ENCODE results near the gene SLC51B. TPM values are rescaled to one million over a fixed set of nuclear protein-coding genes. Genes with fewer than 3 reads are reported as not detected.
A peak's percentile ranks its signal among the peaks of the same experiment; 100 is the strongest.

Gene SLC51B
- total RNA-seq, 6 experiments from 2014 or later = 0.32 to 10.1 (median 2.7) TPM

DNA sequence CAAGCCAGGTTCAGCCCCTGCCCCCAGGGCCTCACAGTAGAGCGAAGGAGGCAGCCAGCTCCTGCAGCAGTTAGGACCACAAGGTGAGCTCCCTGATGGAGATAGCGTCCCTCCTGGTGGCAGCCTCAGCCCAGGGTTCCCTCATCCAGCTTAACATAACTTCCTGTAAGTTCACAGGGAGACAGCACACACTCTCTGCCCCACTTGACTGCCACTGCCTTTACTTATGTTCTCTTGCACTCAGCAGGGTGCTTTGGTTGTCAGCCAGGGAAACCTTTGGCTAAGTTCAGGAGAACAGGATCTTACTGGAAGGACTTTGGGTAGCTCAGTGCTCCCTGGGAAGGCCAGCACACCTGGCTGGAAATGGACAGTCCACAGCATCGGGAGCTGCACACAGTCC is 42.2 kb downstream of the SLC51B start:
- ATAC-seq = peak; percentile 2 to 35 (median 7)
- Histone ChIP-seq H3K36me3 (no peaks in the 10 kb centered on the region), H3K27me3 (no peaks in the 10 kb centered on the region), H3K27ac (peak overlapping the region; percentile 86 to 99 (median 97)), H3K4me1 (peaks cover 0 to 68% (median 16%) of the 10 kb centered on the region in 4 donors), H3K4me3 (no peak overlapping the region), H3K9me3 (no peaks in the 10 kb centered on the region)
- intact Hi-C loops (cut with DNase I) = no loop called here
- no peak for TF ChIP-seq POLR2A (IDR thresholded peaks at IDR 0.05)
- TF ChIP-seq, protein P1, sequence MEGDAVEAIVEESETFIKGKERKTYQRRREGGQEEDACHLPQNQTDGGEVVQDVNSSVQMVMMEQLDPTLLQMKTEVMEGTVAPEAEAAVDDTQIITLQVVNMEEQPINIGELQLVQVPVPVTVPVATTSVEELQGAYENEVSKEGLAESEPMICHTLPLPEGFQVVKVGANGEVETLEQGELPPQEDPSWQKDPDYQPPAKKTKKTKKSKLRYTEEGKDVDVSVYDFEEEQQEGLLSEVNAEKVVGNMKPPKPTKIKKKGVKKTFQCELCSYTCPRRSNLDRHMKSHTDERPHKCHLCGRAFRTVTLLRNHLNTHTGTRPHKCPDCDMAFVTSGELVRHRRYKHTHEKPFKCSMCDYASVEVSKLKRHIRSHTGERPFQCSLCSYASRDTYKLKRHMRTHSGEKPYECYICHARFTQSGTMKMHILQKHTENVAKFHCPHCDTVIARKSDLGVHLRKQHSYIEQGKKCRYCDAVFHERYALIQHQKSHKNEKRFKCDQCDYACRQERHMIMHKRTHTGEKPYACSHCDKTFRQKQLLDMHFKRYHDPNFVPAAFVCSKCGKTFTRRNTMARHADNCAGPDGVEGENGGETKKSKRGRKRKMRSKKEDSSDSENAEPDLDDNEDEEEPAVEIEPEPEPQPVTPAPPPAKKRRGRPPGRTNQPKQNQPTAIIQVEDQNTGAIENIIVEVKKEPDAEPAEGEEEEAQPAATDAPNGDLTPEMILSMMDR (IDR thresholded peaks at IDR 0.05) = no peak
- WGBS (ENCODE audit: insufficient coverage, low coverage, low lambda C conversion rate, missing lambda C conversion rate) = 60% methylated on average over 1 of the region's 3 CpGs
- DNase-seq = peak in 2 of 3 donors; percentile 70 to 74

DNA sequence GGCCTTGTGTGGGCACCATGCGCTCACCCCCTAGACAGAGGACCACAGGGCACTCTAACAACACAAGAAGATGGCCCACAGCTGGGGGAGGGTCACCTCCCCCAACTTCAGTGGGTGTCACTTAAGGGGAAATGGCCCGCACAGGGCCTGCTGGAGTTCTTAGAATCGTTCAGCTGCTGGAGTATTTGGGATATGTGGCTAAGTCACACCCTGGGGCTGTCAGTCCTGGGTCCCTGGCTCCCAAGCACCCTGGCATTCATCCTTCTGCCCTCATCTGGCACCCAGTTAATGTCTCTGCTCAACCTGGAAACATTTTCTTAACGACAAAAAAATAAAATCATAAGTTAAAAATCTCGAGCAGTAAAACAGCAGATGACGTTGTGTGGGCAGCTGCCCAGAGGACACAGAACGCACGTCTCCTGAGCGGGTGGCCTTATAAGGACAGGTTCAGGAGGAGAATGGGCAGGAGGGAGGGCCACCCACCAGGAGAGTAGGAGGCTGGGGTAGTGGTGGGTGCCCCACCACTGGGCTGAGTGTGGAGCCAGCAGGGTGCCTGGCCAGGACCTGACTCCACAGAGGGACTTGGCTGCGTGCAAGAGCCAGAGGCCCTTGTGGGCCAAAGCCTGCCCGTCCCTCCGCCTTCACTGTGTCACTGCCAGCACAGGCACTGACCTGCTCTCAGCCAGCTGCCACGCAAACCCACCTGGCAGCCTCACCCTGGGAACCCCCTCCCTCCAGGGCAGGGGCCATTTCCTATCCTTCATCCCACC is 42.9 kb downstream of the SLC51B start:
- WGBS (ENCODE audit: insufficient coverage, low coverage, low lambda C conversion rate, missing lambda C conversion rate) = 43% methylated on average over 6 of the region's 13 CpGs
- Histone ChIP-seq H3K36me3 (no peaks in the 10 kb centered on the region), H3K27ac (peak overlapping the region; percentile 86 to 99 (median 97)), H3K4me3 (peak overlapping the region in 1 of 3 donors; percentile 4), H3K9me3 (no peaks in the 10 kb centered on the region), H3K4me1 (peaks cover 0 to 68% (median 16%) of the 10 kb centered on the region in 4 donors), H3K27me3 (no peaks in the 10 kb centered on the region)
- ATAC-seq (peak; percentile 51 to 74 (median 66)), DNase-seq (peak; percentile 61 to 89 (median 87))
- no peak for TF ChIP-seq POLR2A (IDR thresholded peaks at IDR 0.05)
- TF ChIP-seq, protein P1 (IDR thresholded peaks at IDR 0.05) = no peak
- intact Hi-C loops (cut with DNase I) = no loop called here

DNA sequence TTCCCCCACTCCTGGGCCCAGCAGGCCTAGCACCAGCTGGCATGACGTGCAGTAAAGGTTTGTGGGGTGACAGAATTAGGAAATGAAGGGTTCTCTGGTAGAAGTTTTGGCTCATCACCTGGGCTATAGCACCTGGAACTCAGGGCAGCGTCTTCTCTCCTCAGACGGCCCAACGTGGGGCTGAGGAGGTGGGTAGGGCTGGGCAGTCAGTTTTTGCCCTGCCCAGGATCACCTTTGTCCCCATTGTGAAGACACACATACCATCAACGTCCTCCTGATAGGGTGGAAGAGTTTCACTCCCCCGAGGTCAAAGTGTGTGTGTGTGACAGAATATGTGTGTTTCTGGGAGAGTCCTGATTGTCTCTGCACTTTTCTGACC is 43.4 kb downstream of the SLC51B start:
- intact Hi-C loops (cut with DNase I) = no loop called here
- no peaks in the 10 kb centered on the region for H3K36me3 ChIP-seq
- TF ChIP-seq POLR2A (IDR thresholded peaks at IDR 0.05) = peak; percentile 48
- TF ChIP-seq, protein P1 (IDR thresholded peaks at IDR 0.05) = no peak
- 17% methylated on average over 1 of the region's 6 CpGs for WGBS (ENCODE audit: insufficient coverage, low coverage, low lambda C conversion rate, missing lambda C conversion rate)
- H3K27me3 ChIP-seq = no peaks in the 10 kb centered on the region
- H3K4me3 ChIP-seq = peak overlapping the region in 1 of 3 donors; percentile 4
- peak overlapping the region; percentile 86 to 99 (median 97) for H3K27ac ChIP-seq
- H3K4me1 ChIP-seq = peaks cover 0 to 66% (median 16%) of the 10 kb centered on the region in 4 donors
- no peaks in the 10 kb centered on the region for H3K9me3 ChIP-seq
- DNase-seq (peak in 2 of 3 donors; percentile 78 to 83), ATAC-seq (peak; percentile 66 to 85 (median 76))

DNA sequence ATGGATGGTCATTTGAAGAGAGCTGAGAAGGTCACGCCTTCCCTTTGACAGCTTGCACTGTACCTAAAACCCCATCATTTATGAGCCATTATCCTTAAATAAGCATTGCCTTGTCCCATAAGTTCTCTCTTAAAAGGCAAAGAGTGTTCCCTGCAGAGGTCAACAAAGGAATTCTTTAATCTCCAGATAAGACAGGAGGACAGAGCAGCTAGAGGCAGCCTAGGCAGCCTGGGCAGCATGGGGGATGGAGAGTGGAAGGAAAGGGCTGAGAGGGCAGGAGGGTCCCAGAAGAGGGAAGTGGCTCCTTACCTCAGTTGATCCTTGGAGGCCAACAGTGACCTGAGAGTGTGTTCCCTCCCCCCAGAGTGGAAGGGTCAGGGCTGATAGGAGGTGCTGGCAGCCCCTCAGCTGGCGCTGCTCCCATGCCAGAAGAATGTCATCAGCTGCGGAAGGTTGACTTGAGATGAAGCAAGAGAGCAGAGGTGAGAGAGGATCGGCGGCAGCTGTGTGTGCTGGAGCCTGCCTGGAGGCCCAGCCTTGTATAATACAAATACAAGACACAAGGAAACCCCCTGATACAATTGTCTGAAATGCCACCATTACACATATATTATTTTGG is 44.1 kb downstream of the SLC51B start:
- intact Hi-C loops (cut with DNase I) = no loop called here
- ATAC-seq = peak; percentile 41 to 70 (median 44)
- WGBS (ENCODE audit: insufficient coverage, low coverage, low lambda C conversion rate, missing lambda C conversion rate) = 22% methylated on average over 5 of the region's 5 CpGs
- Histone ChIP-seq H3K27ac (peak overlapping the region; percentile 86 to 99 (median 97)), H3K9me3 (no peaks in the 10 kb centered on the region), H3K4me1 (peaks cover 0 to 62% (median 16%) of the 10 kb centered on the region in 4 donors), H3K27me3 (no peaks in the 10 kb centered on the region), H3K36me3 (no peaks in the 10 kb centered on the region), H3K4me3 (peak overlapping the region in 1 of 3 donors; percentile 2)
- TF ChIP-seq, protein P1 (IDR thresholded peaks at IDR 0.05) = no peak
- no peak for TF ChIP-seq POLR2A (IDR thresholded peaks at IDR 0.05)
- DNase-seq = peak; percentile 62 to 90 (median 90)

Data from right lobe of liver (tissue), 6 donors.